Stimulated activated CD4-positive, alpha-beta T cell treated with anti-CD3 and anti-CD28 coated beads, Interleukin-2, amount 100 ng/mL, for 48 hours (primary cell): ENCODE measurements around the gene ASB2.

Experiments
- DNase-seq, 2 donors: peaks; one replicate each; pipeline ENCODE4 v3.0.0-alpha.2; 2020

Gene ASB2

DNA sequence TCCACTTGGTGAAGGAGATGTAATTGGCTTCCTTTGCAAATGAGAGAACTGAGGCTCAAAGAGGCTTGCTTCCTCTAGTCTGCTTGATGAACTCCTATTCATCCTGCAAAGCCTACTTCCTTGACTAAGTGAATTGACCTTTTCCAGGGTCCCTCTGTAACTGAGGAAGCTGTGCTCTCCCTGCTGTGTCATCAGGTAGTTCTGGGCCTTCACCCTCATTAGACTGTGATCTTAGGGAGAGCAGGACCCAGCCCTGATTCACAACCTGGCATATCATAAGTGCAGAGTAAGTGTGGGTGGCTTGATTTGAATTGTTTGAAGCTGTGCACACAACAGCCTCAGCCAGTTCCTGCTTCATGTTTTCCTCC lies 16.3 kb downstream of the ASB2 start:
- no peak for DNase-seq

DNA sequence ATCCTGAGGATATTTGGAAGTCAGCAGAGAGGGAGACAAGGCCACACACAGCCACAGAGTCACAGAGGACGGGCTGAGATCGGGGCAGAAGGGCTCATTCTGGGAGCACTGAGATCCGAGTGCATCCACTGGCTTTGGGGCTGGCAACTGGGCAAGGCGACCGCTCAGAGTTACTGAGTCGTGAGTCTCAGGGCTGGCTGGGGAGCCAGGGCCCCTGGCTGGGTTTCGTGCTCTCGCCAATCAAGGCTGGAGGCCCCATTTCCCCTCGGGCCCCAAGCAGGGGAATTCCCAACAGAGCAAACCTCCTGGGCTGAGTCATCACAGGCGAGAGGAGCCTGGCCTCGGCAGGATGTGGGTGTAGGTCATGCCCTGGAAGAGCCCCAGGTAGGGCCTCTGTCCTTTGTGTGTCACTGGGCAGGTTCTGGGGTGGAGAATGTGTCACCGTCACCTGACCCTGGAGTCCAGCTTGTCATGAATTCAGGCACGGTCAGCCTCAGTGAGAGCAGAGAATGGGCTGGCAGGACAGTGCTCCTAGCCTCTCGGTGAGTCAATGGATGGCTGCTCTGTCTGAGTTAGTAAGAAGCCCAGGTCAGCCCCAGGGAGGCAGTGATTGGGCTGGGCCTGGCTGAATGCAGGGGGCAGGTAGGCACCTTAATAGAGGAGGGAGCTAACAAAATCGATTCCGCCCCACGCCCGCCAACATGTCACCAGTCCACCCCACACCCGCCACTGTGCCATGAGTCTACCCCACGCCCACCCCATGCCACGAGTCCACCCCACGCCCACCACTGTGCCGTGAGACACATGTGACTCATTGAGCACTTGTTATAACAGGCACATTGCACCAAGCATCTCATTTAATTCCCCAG lies 16.9 kb downstream of the ASB2 start:
- peak; percentile 86 to 93 for DNase-seq

DNA sequence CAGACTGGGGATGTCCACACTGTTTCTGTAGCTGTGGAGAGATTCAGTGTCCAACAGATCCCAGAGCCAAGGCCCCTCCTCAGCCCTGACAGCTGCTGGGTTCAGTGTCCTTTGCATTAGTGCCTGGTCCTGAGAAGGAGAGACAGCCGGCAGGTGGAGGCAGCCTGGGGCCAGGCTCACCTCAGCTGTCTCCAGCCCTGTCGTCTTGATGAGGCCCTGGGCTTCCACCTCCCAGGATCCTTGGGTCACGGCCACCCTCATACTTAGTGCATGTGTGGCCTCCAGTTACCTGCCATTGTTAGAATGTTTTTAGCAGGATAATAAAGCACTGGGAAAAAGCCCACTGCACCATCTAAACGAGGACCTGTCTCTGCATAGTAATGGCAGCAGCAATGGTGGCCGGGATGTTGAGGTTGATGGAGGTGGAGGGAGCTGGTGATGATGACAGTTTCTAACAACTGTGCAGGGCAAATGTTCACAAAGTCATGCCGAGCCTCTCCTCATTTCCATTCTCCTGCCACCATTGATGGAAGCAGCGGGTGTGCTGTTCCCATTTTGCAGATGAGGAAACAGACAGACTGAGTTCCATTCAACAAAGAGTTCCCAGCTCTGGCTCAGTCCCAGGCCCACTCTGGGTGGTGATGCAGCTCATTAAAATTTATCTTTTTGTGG lies 17.7 kb downstream of the ASB2 start:
- DNase-seq: no peak

DNA sequence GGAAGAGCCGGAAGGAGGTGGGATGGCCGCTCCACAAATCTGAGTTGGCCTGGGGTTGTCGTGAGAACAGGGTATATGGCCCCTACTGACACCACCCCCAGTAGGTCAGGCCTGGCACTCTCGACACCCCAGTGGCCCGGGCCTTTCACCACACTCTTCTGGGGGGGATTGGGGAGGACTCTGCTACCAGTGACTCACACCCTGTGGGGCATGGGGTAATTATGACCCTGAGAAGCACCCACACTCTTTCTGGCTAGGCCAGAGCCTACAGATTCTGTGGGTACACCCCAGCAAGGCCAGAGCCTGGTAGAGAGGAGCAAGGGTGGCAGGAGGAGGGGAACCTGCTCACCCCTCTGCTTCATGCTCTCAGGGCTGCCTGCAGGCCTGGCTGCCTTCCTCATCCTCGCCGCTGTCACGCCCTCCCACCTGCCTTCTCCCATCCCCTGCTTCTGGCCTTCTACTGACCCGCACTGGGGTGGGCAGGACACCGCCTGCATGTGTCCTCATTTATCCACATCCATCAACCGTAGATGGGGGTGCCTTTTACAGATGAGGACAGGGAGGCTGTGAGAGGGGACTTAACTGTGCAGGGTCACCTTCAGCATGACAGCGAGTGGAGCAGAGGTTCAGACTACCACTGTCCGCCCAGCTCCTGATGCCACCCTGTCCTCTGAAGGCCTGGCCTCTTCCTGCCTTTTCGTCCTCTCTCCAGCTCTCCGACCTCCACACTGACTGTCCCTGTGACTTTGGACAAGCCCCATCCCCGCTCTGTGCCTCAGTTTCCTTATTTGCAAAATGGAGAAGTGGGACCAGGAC lies 18.4 kb downstream of the ASB2 start:
- no peak for DNase-seq

DNA sequence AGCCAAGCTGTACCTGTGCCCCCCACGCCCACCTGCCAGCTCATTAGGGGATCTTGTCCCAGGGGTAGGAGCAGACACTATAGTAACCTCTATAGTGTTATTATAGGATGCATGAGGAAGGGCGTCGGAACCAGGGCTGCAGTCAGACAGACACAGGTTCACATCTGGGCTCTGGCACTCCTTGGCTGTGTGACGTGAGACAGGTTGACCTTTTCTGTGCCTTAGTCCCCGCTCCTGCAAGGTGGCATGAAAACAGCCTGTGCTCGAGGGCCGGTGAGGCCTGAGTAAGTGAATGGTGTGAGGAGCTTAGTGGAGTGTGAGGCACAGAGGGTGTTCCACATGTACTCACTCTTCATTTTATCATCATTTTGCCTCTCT lies 19.0 kb downstream of the ASB2 start:
- no peak for DNase-seq

DNA sequence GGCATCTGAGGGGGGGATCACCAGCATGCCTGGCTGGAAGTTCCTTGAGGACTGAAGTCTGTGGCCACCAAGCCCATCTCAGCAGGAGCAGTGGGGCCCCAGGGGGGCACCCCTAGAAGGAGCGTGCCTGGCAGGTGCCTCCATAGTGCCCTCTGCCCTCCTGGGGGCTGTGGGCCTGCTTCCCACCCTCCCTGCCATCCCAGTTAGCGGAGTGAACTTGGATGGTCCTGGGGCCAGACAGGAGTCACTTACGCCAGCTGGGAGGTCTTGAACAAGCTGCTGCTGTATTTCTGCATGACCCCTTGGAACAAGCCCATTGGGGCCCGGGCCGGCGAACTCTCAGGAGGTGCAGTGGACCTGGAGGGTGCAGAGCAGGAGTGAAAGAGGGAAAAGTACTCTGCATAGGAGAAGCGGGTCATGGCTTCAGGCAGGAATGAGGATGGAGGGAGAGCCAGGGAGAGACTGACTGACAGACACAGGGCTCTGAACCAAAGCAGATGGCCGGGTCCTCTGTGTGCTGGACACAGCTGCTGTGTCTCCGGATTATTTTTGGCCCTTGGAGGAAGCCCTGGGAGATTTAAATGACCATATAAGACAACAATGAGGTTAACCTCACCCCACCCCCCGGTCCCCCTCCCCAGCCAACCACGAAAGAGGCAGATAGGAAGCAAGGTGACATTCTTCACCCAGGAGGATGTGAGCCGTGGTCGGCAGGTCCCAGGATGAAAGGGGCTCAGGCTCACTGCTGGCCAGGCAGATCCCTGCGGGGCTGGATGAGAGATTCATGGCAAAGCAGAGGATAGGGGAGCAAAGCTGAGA lies 19.6 kb downstream of the ASB2 start:
- DNase-seq: no peak

DNA sequence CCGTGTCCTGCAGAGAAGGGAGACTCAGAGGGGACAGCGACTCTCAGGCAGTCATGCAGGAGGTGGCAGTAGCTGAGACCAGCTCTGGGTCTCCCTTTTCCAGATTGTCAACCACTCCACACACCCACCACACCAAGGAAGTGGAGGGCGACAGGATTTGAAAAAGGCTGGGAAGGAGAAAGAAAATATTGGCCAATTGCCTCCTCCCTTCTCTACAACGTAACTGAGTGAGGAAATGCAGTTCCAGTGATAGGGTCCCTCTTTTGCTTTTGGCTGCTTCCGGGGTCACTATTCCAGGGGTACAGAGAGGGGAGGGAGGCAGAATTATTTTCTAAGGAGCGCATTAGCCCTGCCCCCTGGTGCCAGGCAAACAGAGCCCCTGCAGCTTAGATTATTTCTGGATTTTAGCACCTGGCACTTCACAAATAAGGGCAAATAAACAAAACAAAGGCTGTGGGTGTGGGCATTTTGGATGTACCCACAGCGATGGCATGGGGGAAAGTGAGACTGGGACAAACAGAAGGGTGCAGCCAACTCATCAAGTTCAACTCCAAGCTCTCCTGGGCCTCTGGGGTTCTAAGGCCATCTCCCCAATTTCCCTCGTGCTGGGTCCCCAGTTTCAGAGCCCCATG lies 20.4 kb downstream of the ASB2 start:
- no peak for DNase-seq

DNA sequence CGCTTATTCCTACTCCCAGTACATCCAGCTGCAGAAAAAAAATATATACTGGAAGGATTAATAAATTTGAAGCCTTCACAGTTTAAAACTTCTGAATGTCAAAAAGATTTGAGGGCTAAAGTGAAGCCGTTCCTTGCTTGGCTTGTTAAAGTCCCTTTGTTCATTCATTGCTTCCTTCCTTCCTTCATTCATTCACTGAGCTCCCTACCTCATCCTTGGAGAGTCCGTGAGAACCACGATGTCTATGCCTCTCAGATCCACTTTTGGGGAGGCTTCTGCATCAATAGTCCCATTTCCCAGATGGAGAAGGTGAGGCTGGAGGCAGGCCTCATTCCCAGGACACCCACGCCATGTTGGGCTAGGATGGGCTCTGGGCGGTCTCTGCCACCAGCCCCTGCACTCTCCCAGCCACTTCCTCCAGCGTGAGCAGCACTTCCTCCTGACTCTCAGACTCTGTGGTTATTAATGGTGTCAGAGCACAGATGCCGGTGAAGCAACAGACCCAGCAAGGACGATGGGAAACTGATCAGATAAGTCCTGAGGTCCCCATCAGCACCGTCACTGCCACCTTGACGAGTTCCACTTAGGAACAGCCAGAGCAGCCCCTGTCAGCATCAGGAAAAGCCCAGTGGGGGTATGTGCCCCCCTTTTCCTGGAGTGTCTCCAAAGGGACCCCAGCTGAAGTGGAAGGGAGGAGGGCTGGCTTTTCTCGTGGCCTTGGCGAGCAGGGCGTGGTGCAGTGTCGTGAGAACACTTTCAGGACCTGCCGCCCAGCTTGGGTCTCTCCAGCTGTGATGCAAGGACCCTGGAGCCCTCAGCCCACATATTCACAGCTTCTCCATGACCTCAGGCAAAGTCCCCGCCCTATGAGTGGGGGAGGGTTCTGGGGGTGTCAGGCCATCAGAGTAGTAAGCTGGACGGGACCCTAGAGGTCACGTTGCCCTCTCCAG lies 21.2 kb downstream of the ASB2 start:
- DNase-seq: no peak

DNA sequence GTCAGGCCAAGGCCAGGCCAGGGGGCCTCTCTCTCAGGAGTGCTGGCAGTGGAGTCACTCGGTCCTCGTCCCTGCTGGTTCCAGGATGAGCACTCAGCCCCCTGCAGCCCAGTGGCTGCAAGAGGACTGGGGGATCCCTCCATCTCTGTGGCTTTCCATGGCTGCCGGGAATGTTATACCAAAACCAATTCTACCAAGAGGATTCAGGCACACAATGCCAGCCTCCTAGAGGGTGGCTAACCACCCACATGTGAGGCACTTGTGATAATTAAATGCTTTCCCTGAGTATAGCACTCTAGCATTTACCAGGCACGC lies 21.9 kb downstream of the ASB2 start:
- no peak for DNase-seq

DNA sequence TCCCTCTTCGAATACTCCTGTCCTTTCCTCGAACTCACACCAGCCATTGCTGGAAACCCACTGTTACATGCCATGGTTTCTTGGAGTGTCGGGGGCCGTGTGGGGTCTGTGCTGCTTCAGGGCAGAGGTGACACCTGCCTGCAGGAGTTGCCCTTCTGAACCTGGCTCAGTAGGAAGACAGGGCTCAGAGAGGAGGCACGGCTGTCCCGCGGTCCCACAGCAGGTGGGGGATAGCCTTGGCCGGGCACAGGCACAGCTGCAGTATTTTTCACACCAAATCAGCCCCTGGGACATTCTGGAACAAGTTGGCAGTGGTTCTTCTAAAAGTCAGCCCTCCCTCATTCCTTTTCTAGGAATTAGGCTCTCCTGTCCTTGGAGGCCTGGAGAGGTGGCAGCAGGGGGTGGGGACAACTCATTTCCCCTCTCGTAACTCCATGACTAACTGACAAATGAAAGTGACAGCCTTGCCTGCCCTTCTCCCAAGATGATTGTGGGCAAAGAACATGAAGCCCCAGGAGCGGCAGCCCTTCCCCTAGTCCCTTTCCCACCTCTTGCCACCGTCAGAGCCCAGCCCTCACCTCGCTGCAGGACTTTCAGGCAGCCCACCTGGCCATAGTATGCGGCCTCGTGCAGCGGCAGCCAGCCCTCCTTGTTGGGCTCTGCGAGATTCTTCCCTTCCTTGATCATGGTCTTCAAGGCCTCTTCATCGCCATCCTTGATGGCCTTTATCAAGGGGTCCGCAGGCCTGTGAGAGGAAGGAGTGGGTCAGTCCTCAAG lies 22.4 kb downstream of the ASB2 start:
- DNase-seq: no peak

DNA sequence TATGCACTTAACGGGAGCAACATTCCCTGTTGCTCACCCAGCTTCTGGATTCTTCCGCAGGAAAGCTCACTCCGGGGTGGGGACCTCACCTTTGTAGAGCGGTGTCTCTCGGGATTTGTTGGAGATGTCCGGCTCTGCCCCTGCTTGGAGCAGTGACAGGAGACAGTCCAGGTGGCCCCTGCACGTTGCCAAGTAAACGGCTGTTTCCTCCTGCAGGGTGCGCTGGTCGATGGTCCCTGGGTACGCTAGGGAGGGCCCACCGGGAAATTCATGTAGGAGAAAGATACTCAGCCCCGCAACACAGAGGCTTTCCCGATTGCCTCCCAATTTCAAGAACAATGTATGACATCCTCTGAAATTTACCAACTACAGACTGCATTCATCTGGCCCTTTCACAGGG lies 23.1 kb downstream of the ASB2 start:
- no peak for DNase-seq

DNA sequence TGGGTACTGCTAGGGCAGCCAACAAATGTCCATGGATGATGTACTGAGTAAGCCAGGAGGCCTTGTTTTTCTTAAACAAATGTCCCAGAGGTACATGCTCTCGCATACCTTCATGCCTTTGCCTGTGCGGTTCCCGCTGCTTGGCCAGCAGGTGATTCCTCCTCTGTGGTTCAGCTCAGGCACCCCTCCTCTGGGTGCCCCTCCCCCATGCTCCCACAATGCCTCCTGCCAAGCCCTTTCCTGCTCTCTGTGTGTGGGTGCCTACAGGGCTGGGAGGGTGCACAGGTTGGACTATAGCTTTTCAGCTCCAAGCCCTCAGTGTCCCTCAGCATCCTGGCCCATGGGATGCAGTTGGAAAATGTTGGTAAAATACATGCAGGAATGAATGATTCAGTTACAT lies 23.5 kb downstream of the ASB2 start:
- no peak for DNase-seq

DNA sequence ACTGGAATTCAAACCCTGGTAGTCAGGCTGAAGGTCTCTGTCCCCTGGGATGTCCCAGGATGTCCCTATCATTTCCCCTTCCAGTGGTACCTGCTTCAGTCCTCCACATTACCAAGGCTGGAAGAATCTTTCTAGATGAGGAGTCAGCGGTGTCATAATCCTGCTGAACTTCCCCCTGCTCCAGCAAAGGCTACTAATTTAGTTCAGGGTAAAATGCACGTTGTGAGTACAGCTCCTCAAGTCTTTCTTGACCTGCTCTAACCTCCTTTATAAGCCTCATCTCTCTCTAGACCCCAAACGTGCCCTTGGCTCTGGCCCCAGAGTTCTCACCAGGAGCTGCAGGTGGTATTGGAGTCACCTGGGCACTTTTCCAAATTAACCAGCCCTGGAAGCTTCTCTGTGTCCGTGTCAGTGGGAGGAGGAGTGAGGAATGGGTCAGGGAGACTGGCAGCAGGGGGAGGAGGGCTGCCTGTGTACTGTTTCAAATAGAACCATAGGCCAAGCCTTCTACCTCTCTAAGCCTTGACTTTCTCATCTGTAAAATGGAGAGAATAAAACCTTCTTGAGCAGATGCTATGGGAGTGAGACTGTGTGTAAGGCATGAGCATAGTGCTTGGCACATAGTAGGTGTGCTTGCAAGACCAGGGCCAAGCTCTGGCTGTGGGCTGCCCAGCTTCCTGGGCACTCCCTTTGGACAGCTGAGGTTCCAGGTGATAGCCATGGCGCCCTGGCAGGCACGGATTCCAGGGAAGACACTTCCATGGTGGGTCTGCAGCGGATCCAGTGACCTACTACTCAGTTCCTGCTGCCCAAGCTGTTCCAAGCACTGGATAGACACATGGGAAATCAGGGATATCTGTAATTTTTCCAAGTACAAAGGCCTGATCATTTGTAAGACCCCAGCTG lies 24.5 kb downstream of the ASB2 start:
- no peak for DNase-seq

DNA sequence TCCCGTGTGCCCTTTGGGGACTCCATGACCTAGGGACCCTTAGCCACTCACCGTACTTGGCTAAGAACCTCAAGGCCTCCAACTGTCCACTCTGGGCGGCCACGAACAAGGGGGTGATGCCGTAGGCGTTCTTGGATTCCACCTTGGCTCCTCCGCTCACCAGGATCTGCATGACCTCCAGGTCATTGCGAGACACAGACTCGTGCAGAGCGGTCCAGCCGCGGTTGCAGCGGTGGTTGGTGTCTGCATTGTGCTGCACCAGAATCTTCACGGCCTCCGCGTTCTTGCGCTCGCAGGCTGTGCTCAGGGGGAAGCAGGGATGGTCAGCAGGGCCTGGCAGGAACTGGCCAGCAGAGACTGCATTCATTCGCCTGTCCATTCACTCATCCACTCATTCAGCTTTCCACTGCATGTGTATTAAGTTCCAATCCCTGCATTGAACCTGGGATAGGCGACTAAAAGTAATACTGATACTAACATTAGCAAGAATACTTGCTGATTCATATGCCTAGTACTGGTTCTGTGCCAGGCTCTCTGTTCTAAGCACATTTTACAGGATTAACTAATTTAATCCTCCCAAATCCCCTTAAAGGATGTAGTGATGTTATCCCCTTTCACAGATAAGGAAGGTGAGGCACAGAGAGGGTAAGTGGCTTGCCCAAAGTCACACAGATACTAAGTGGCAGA lies 25.3 kb downstream of the ASB2 start:
- DNase-seq: no peak

DNA sequence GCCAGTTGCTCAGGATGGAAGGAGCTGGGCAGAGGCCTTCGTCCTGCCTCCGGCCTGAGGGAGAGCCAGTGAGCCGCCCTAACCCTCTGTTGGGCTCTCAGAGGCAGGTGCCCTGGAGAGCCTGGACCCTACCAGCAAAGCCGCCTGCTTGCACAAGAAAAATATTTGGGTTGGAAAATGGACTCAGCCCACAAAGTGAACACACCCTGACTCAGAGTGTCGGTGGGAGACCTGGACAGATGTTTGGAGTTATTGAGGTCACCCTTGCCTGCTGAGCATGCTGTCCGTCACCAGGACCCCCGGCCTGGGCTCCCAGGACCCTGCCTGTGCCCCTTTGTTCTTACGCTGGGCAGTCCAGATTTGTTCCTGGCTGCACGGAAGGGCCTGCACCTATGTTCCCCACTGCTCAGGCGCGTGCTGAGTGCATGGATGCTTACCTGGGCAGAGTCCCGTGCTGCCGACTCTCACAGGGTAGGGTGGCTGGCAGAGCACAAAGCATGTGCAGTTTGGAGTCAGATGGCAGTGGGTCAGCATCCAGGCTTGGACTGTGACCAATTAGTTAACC lies 26.8 kb downstream of the ASB2 start:
- no peak for DNase-seq

DNA sequence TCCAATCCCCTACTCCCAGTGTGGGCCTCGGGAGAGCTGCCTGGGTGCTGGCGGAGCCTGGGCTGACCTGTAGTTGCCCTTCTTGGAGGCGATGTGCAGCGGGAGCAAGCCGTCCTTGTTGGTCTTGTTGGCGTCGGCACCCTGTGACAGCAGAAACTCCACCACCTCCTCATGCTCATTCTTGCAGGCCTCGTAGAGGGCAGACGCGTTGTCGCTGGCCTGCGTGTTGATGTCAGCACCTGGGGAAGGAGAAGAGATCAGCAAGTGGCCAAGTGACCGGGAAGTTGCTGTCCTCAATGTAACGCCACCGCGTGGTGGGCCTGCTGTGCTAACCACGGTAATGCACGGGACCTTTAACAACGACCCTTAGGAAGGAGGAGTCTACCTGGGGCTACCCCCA lies 29.1 kb downstream of the ASB2 start:
- DNase-seq: no peak

DNA sequence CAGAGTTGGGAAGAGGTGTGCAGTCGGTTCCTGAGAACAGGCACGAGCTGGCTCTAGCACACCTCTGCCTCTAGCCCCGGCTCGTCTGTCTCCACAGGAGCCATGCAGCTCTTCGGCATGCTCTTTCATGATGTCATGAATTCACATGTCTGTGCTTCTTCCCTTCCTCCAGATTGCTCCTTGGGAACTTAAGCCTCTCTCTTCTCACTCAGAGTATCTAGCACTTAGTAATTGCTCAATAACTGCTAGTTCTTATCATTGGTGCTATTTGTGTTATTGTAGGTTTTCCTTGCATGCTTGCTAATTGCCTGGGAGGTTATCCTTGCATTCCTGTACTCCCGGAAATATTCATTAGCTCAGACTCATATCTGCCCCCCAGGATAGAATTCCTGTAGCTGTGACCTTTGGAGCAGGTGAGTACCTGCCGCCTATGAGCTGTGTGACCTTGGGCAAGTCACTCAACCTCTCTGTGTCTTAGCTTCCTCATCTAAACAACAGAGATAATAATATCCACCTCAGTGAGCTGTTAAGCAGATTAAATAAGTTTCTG lies 29.8 kb downstream of the ASB2 start:
- no peak for DNase-seq

DNA sequence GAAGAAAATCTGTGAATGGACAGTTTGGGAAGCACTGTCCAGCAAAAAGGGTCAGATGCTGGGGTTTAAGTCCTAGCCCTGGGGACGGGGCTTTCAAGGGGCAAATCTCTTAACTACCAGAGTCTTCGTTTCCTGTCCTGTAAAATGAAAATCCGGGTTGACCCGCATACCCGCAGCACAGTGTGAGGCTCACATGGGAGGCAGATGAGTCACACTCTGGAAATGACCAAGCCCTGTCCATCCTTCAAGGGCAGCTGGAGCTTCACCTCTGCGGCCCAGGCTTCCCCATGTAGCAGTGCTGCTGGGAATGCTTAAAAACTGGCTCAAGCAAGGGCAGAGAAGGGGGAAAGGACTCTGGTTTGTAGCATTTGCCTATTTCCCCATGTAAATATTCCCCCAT lies 30.3 kb downstream of the ASB2 start:
- DNase-seq: no peak
